BJ (cell line): Measurements from ENCODE around the gene CAT. TPM values are rescaled to one million over a fixed set of nuclear protein-coding genes. Genes with fewer than 3 reads are reported as not detected.

Experiments used
- CTCF ChIA-PET: fragments of 350-600 bp; formaldehyde crosslinking; extraction: SDS; loops from one replicate; lab custom pipeline; 2021; ENCODE audit warnings: antibody characterized with exemption, inconsistent platforms; lab: Yijun Ruan, JAX
- POLR2A ChIA-PET: fragments of 300-600 bp; sonication (Branson Sonifier 250); formaldehyde crosslinking; extraction: SDS; loops from one replicate; lab custom pipeline; 2021; ENCODE audit warnings: antibody characterized with exemption; lab: Charles Lee
- DNase-seq: peaks from one replicate; pipeline ENCODE4 v3.0.0-alpha.2; 2011; ENCODE audit warnings: low read depth
- H3K27me3 ChIP-seq: 2 replicates; pipeline ENCODE4 v1.6.0; 2011; ENCODE audit warnings: low read length; ENCODE audit not compliant: control insufficient read depth, insufficient read depth
- H3K36me3 ChIP-seq: 2 replicates; pipeline ENCODE4 v1.5.1; 2011; ENCODE audit warnings: low read length; ENCODE audit not compliant: control insufficient read depth, insufficient read depth
- H3K4me3 ChIP-seq: 2 replicates; pipeline ENCODE4 v1.5.1; 2011; ENCODE audit warnings: low read depth, mild to moderate bottlenecking, control low read depth, low read length
- CTCF ChIP-seq: IDR thresholded peaks from 2 replicates; pipeline ENCODE4 v1.5.1; 2011; ENCODE audit warnings: low read depth, mild to moderate bottlenecking, control low read depth, inconsistent platforms, low read length, moderate library complexity; ENCODE audit not compliant: insufficient read depth
- polyA plus RNA-seq: library from polyadenylated mRNA; depleted of rRNA; stranded (reverse); fragments of >200 nt; gene quantifications from 2 replicates; pipeline ENCODE4 v1.2.3, GENCODE V29; 2011

The CAT gene
- polyA plus RNA-seq, 1 experiment = 101 TPM

GRCh38 chr11:34488855-34489557, 50.3 kb downstream of the CAT start:
- DNase-seq = no peak
- no peak for TF ChIP-seq CTCF
- no peaks in the 10 kb centered on the region for H3K36me3 ChIP-seq
- POLR2A ChIA-PET = no interaction called here
- CTCF ChIA-PET = interaction anchor here (1.0 to 1.6 kb wide), 4 partner anchors 9 to 123 kb away, joined by 5 to 6 read pairs (median 5); no protein-coding TSS in a partner anchor
- peaks cover 7% of the 10 kb centered on the region for H3K27me3 ChIP-seq
- H3K4me3 ChIP-seq = no peak overlapping the region

- DNase-seq = no peak
- ChIA-PET CTCF (interaction anchor here (0.9 to 1.4 kb wide), 7 partner anchors 8 to 493 kb away, joined by 3 to 6 read pairs (median 4); no protein-coding TSS in a partner anchor), POLR2A (no interaction called here)
- peaks cover 7% of the 10 kb centered on the region for H3K27me3 ChIP-seq
- TF ChIP-seq CTCF = no peak
- no peak overlapping the region for H3K4me3 ChIP-seq
- H3K36me3 ChIP-seq = no peaks in the 10 kb centered on the region
Observed at GRCh38 chr11:34490304-34490703, 51.6 kb downstream of the CAT start.

- POLR2A ChIA-PET = no interaction called here
Observed at GRCh38 chr11:34492806-34493414, 54.2 kb downstream of the CAT start.

GRCh38 chr11:34493468-34493867, 54.7 kb downstream of the CAT start:
- Histone ChIP-seq H3K36me3 (no peaks in the 10 kb centered on the region), H3K27me3 (peaks cover 5% of the 10 kb centered on the region), H3K4me3 (no peak overlapping the region)
- CTCF ChIA-PET = interaction anchor here (0.6 to 3.6 kb wide), 19 partner anchors 9 to 753 kb away, joined by 3 to 36 read pairs (median 4); no protein-coding TSS in a partner anchor
- POLR2A ChIA-PET = no interaction called here
- no peak for DNase-seq
- TF ChIP-seq CTCF = no peak

More at GRCh38 chr11:34492806-34493414, 54.2 kb downstream of the CAT start:
- Histone ChIP-seq H3K36me3 (no peaks in the 10 kb centered on the region), H3K27me3 (peaks cover 5% of the 10 kb centered on the region), H3K4me3 (no peak overlapping the region)
- no peak for DNase-seq
- CTCF ChIA-PET = interaction anchor here (0.6 to 3.6 kb wide), 35 partner anchors 8 to 754 kb away, joined by 3 to 36 read pairs (median 4); partner anchors contain the start of gene ABTB2
- peak; percentile 70 for TF ChIP-seq CTCF

GRCh38 chr11:34493926-34494595, 55.3 kb downstream of the CAT start:
- ChIA-PET POLR2A (no interaction called here), CTCF (interaction anchor here (0.6 to 3.6 kb wide), 12 partner anchors 8 to 415 kb away, joined by 3 to 36 read pairs (median 4); no protein-coding TSS in a partner anchor)
- no peak for DNase-seq
- H3K4me3 ChIP-seq = no peak overlapping the region
- peaks cover 2% of the 10 kb centered on the region for H3K27me3 ChIP-seq
- H3K36me3 ChIP-seq = no peaks in the 10 kb centered on the region
- TF ChIP-seq CTCF = no peak
